Caco-2 (cell line): ENCODE measurements around the gene DLEC1. TPM values are rescaled to one million over a fixed set of nuclear protein-coding genes. Genes with fewer than 3 reads are reported as not detected.

Experiments
- BruUV-seq: library from RNA; stranded (reverse); fragments of 400-500 nt; replicated peaks from 2 replicates; lab custom pipeline; 2021; lab: Mats Ljungman, UMichigan
- CTCF ChIA-PET: fragments of 300-600 bp; sonication (Branson Sonifier 250); formaldehyde crosslinking; loops from one replicate; lab custom pipeline; 2022; ENCODE audit warnings: antibody characterized with exemption; lab: Charles Lee
- POLR2A ChIA-PET: fragments of 300-600 bp; sonication (Branson Sonifier 250); formaldehyde crosslinking; loops from one replicate; lab custom pipeline; 2022; ENCODE audit warnings: antibody characterized with exemption; lab: Charles Lee
- DNase-seq, 2 experiments: peaks; one replicate each; pipeline versions ENCODE4 v3.0.0 to v3.0.0-alpha.2; 2020 to 2022
- H3K27me3 ChIP-seq: replicated peaks from 2 replicates; pipeline ENCODE4 v1.6.0; 2011; ENCODE audit warnings: low read length; ENCODE audit not compliant: control insufficient read depth, insufficient read depth
- H3K36me3 ChIP-seq: 2 replicates; pipeline ENCODE4 v1.5.1; 2011; ENCODE audit warnings: low read length; ENCODE audit not compliant: control insufficient read depth, insufficient read depth
- H3K4me1 ChIP-seq: fragments of 250-450 bp; sonication (Bioruptor Pico); 2 replicates; pipeline ENCODE4 v1.5.1; 2020; ENCODE audit warnings: mild to moderate bottlenecking
- H3K4me3 ChIP-seq: 2 replicates; pipeline ENCODE4 v1.5.1; 2011; ENCODE audit warnings: low read depth, mild to moderate bottlenecking, control low read depth, low read length
- H3K9me3 ChIP-seq: fragments of 250-450 bp; sonication (Bioruptor Pico); 2 replicates; pipeline ENCODE4 v1.5.1; 2020; ENCODE audit warnings: mild to moderate bottlenecking, moderate library complexity
- H3K27ac Mint-ChIP-seq: one replicate; pipeline ENCODE4 v1.8.0; 2022; ENCODE audit warnings: mixed read lengths; ENCODE audit not compliant: unreplicated experiment
- H3K27me3 Mint-ChIP-seq: one replicate; pipeline ENCODE4 v1.8.0; 2022; ENCODE audit warnings: mixed read lengths; ENCODE audit not compliant: insufficient read depth, unreplicated experiment
- H3K36me3 Mint-ChIP-seq: one replicate; pipeline ENCODE4 v1.8.0; 2022; ENCODE audit warnings: mild to moderate bottlenecking, mixed read lengths; ENCODE audit not compliant: insufficient read depth, unreplicated experiment
- H3K4me1 Mint-ChIP-seq: one replicate; pipeline ENCODE4 v1.8.0; 2022; ENCODE audit warnings: low read depth, mixed read lengths; ENCODE audit not compliant: unreplicated experiment
- H3K4me3 Mint-ChIP-seq: one replicate; pipeline ENCODE4 v1.8.0; 2022; ENCODE audit warnings: mild to moderate bottlenecking, moderate library complexity, mixed read lengths; ENCODE audit not compliant: unreplicated experiment
- H3K9me3 Mint-ChIP-seq: one replicate; pipeline ENCODE4 v1.8.0; 2022; ENCODE audit warnings: mixed read lengths; ENCODE audit not compliant: unreplicated experiment
- CTCF ChIP-seq, 2 experiments: fragments of 200-600 bp in 1 of 2; IDR thresholded peaks; 1 replicate in 1 of 2; 2 replicates in 1 of 2; pipeline versions ENCODE4 v1.5.1 to v1.8.0; 2011 to 2022; ENCODE audit warnings: antibody characterized with exemption in 1 of 2, control low read depth in 1 of 2, inconsistent platforms in 1 of 2, low read depth in 1 of 2, low read length in 1 of 2, mild to moderate bottlenecking in 1 of 2, moderate library complexity in 1 of 2; ENCODE audit not compliant: insufficient read depth in 1 of 2, severe bottlenecking in 1 of 2, unreplicated experiment in 1 of 2
- intact Hi-C: fragments of 100-400 bp; cut with micrococcal nuclease; formaldehyde crosslinking; loops from one replicate; pipeline ENCODE4 v1.10.0; 2022; ENCODE audit not compliant: unreplicated experiment
- total RNA-seq: library from RNA; stranded (reverse); gene quantifications from 2 replicates; pipeline ENCODE4 v1.2.3, GENCODE V29; 2022

Gene DLEC1
- total RNA-seq, 1 experiment from 2014 or later, result 0.11 TPM

DNA sequence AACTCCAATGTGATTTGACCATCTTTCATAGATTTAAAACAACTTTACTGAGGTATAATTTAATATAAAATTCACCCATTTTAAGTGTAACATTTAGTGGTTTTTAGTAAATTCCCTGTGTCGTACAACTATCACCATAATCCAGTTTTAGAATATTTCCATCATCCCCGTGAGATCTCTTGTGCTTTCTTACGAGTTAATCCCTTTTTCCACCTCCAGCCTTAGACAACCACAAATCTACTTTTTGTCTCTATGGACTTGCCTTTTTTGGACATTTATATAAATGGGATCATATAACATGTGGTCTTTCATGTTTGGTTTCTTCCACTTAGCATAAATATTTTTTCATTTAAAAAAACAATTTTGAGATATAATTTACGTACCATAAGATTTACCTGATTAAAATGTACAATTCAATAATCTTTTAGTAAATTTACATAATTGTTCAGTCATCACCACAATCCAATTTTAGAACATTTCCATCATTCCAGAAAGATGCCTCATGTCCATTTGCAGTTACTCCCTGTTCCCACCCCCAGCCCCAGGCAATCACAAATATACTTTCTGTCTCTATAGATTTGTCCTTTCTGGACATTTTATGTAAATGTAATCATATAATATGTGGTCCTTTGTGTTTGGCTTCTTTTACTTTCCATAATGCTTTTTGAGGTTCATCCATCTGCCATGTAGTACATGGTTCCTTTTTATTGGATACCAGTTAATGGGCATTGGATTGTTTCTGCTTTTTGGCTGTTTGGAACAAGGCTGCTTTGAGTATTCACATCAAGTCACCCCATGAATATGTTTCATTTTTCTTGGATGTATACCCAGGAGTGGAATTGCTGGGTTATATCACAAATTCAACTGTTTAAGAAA lies 129.4 kb downstream of the DLEC1 start:
- no TSS peak for BruUV-seq

DNA sequence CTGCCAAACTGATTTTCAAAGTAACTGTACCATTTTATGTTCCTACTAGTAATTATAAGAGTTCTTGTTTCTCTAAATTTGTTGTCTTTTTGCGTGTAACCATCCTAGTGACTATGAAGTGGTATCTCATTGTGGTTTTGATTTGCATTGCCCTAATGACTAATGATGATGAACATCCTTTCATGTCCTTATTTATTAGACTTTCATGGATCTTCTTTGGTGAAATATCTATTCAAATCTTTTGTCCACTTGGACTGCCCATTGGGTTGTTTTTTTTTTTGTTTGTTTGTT lies 130.0 kb downstream of the DLEC1 start:
- intact Hi-C loops, result no loop called here
- H3K4me1 Mint-ChIP-seq, result peaks cover 29% of the 10 kb centered on the region
- H3K4me3 Mint-ChIP-seq, result no peak overlapping the region
- no TSS peak for BruUV-seq
- CTCF ChIA-PET, result no interaction called here
- no peak for DNase-seq
- H3K27me3 Mint-ChIP-seq, result no peaks in the 10 kb centered on the region
- H3K36me3 Mint-ChIP-seq, result peaks cover 29% of the 10 kb centered on the region
- H3K9me3 Mint-ChIP-seq, result no peaks in the 10 kb centered on the region
- POLR2A ChIA-PET, result no interaction called here
- no peak for TF ChIP-seq CTCF (IDR thresholded peaks at IDR 0.05; ENCODE audit: insufficient read depth in 1 of 2, low read depth in 1 of 2, low read length in 1 of 2, severe bottlenecking in 1 of 2, unreplicated experiment in 1 of 2)
- H3K27me3 ChIP-seq, result no peaks in the 10 kb centered on the region
- no peaks in the 10 kb centered on the region for H3K9me3 ChIP-seq
- no peak overlapping the region for H3K27ac Mint-ChIP-seq
- H3K4me3 ChIP-seq, result no peak overlapping the region
- peaks cover 2% of the 10 kb centered on the region for H3K4me1 ChIP-seq
- no peaks in the 10 kb centered on the region for H3K36me3 ChIP-seq

More for the DNA sequence above, 129.4 kb downstream of the DLEC1 start:
- Mint-ChIP-seq H3K27ac (no peak overlapping the region), H3K36me3 (peaks cover 29% of the 10 kb centered on the region), H3K9me3 (no peaks in the 10 kb centered on the region), H3K4me1 (peaks cover 25% of the 10 kb centered on the region), H3K4me3 (peak overlapping the region; percentile 89), H3K27me3 (no peaks in the 10 kb centered on the region)
- CTCF ChIA-PET, result no interaction called here
- H3K4me3 ChIP-seq, result no peak overlapping the region
- no peaks in the 10 kb centered on the region for H3K9me3 ChIP-seq
- POLR2A ChIA-PET, result no interaction called here
- TF ChIP-seq CTCF (IDR thresholded peaks at IDR 0.05; ENCODE audit: insufficient read depth in 1 of 2, low read depth in 1 of 2, low read length in 1 of 2, severe bottlenecking in 1 of 2, unreplicated experiment in 1 of 2), result no peak
- no peaks in the 10 kb centered on the region for H3K36me3 ChIP-seq
- intact Hi-C loops, result no loop called here
- H3K4me1 ChIP-seq, result peaks cover 5% of the 10 kb centered on the region
- no peaks in the 10 kb centered on the region for H3K27me3 ChIP-seq
- DNase-seq, result no peak

- no peak overlapping the region for H3K27ac Mint-ChIP-seq
- CTCF ChIA-PET, result no interaction called here
These were observed 131.7 kb downstream of the DLEC1 start for GRCh38 chr3:38170722-38171121.

More at GRCh38 chr3:38170722-38171121, 131.7 kb downstream of the DLEC1 start:
- H3K4me1 ChIP-seq, result peaks cover 4% of the 10 kb centered on the region
- TF ChIP-seq CTCF (IDR thresholded peaks at IDR 0.05; ENCODE audit: insufficient read depth in 1 of 2, low read depth in 1 of 2, low read length in 1 of 2, severe bottlenecking in 1 of 2, unreplicated experiment in 1 of 2), result no peak
- intact Hi-C loops, result no loop called here
- H3K4me1 Mint-ChIP-seq, result peaks cover 32% of the 10 kb centered on the region
- no peaks in the 10 kb centered on the region for H3K27me3 ChIP-seq
- H3K4me3 Mint-ChIP-seq, result no peak overlapping the region
- DNase-seq, result no peak
- H3K4me3 ChIP-seq, result no peak overlapping the region
- H3K9me3 ChIP-seq, result no peaks in the 10 kb centered on the region
- no peaks in the 10 kb centered on the region for H3K9me3 Mint-ChIP-seq
- no peaks in the 10 kb centered on the region for H3K27me3 Mint-ChIP-seq
- peaks cover 14% of the 10 kb centered on the region for H3K36me3 Mint-ChIP-seq
- POLR2A ChIA-PET, result no interaction called here
- H3K36me3 ChIP-seq, result no peaks in the 10 kb centered on the region
- BruUV-seq, result no TSS peak
